Adipocyte (in vitro differentiated cells): Measurements from ENCODE around the gene RGS12.

Experiments used
- DNase-seq: peaks from one replicate; pipeline ENCODE4 v3.0.0-alpha.2; 2015; ENCODE audit warnings: low read depth
- H3K27me3 ChIP-seq: replicated peaks from 2 replicates; pipeline ENCODE4 v1.7.0; 2013; ENCODE audit warnings: mild to moderate bottlenecking, low read length, moderate library complexity; ENCODE audit not compliant: control insufficient read depth, insufficient read depth
- H3K36me3 ChIP-seq: 2 replicates; pipeline ENCODE4 v1.7.0; 2013; ENCODE audit warnings: low read length, mild to moderate bottlenecking, moderate library complexity; ENCODE audit not compliant: control insufficient read depth, insufficient read depth, severe bottlenecking
- H3K4me1 ChIP-seq: 2 replicates; pipeline ENCODE4 v1.7.0; 2013; ENCODE audit warnings: mild to moderate bottlenecking, low read length, moderate library complexity; ENCODE audit not compliant: control insufficient read depth, insufficient read depth
- H3K4me3 ChIP-seq: 2 replicates; pipeline ENCODE4 v1.7.0; 2013; ENCODE audit warnings: mild to moderate bottlenecking, low read length, moderate library complexity
- H3K9ac ChIP-seq: 2 replicates; pipeline ENCODE4 v1.7.0; 2013; ENCODE audit warnings: mild to moderate bottlenecking, low read length, moderate library complexity
- H3K9me3 ChIP-seq: 2 replicates; pipeline ENCODE4 v1.7.0; 2013; ENCODE audit warnings: mild to moderate bottlenecking, low read length, moderate library complexity; ENCODE audit not compliant: control insufficient read depth

RGS12 gene

GRCh38 chr4:3285558-3286334 is 7.1 kb upstream of the RGS12 start:
- peaks cover 5% of the 10 kb centered on the region for H3K9me3 ChIP-seq

GRCh38 chr4:3286335-3287175 is 6.3 kb upstream of the RGS12 start:
- Histone ChIP-seq H3K27me3 (peaks cover 44% of the 10 kb centered on the region), H3K4me3 (no peak overlapping the region), H3K9me3 (peaks cover 4% of the 10 kb centered on the region), H3K4me1 (peaks cover 21% of the 10 kb centered on the region), H3K9ac (peak overlapping the region; percentile 56), H3K36me3 (no peaks in the 10 kb centered on the region)
- DNase-seq: no peak

More at GRCh38 chr4:3285558-3286334, 7.1 kb upstream of the RGS12 start:
- peak; percentile 87 for DNase-seq
- Histone ChIP-seq H3K36me3 (no peaks in the 10 kb centered on the region), H3K9ac (peak overlapping the region; percentile 56), H3K4me3 (no peak overlapping the region), H3K27me3 (peaks cover 44% of the 10 kb centered on the region), H3K4me1 (peaks cover 18% of the 10 kb centered on the region)

- DNase-seq: no peak
- Histone ChIP-seq H3K36me3 (no peaks in the 10 kb centered on the region), H3K27me3 (peaks cover 44% of the 10 kb centered on the region), H3K9me3 (no peaks in the 10 kb centered on the region), H3K4me1 (peaks cover 24% of the 10 kb centered on the region), H3K9ac (no peak overlapping the region), H3K4me3 (no peak overlapping the region)
Measured at GRCh38 chr4:3287271-3287971, 5.4 kb upstream of the RGS12 start.

GRCh38 chr4:3287972-3288570 is 4.8 kb upstream of the RGS12 start:
- DNase-seq: no peak
- Histone ChIP-seq H3K4me1 (peaks cover 24% of the 10 kb centered on the region), H3K4me3 (no peak overlapping the region), H3K27me3 (peaks cover 42% of the 10 kb centered on the region), H3K9me3 (no peaks in the 10 kb centered on the region), H3K9ac (no peak overlapping the region), H3K36me3 (no peaks in the 10 kb centered on the region)

GRCh38 chr4:3288571-3289094 is 4.2 kb upstream of the RGS12 start:
- H3K4me3 ChIP-seq: no peak overlapping the region
- H3K4me1 ChIP-seq: peaks cover 24% of the 10 kb centered on the region
- peaks cover 37% of the 10 kb centered on the region for H3K27me3 ChIP-seq
- no peak for DNase-seq
- H3K9me3 ChIP-seq: no peaks in the 10 kb centered on the region
- no peak overlapping the region for H3K9ac ChIP-seq
- no peaks in the 10 kb centered on the region for H3K36me3 ChIP-seq

GRCh38 chr4:3290476-3290875 is 2.3 kb upstream of the RGS12 start:
- H3K4me1 ChIP-seq: peaks cover 30% of the 10 kb centered on the region
- H3K27me3 ChIP-seq: peaks cover 34% of the 10 kb centered on the region
- H3K9me3 ChIP-seq: no peaks in the 10 kb centered on the region
- H3K9ac ChIP-seq: no peak overlapping the region
- no peak overlapping the region for H3K4me3 ChIP-seq
- DNase-seq: no peak
- no peaks in the 10 kb centered on the region for H3K36me3 ChIP-seq

- Histone ChIP-seq H3K4me1 (peaks cover 29% of the 10 kb centered on the region), H3K9ac (no peak overlapping the region), H3K36me3 (no peaks in the 10 kb centered on the region), H3K27me3 (peaks cover 32% of the 10 kb centered on the region), H3K9me3 (no peaks in the 10 kb centered on the region), H3K4me3 (no peak overlapping the region)
- DNase-seq: no peak
Measured at GRCh38 chr4:3290889-3291321, 1.9 kb upstream of the RGS12 start.

GRCh38 chr4:3291411-3291968 is 1.3 kb upstream of the RGS12 start:
- DNase-seq: no peak
- peaks cover 26% of the 10 kb centered on the region for H3K27me3 ChIP-seq

GRCh38 chr4:3291969-3292570 is 751 bp upstream of the RGS12 start:
- peak; percentile 81 for DNase-seq

More at GRCh38 chr4:3291411-3291968, 1.3 kb upstream of the RGS12 start:
- no peaks in the 10 kb centered on the region for H3K36me3 ChIP-seq
- H3K4me1 ChIP-seq: peaks cover 23% of the 10 kb centered on the region
- H3K9ac ChIP-seq: peak overlapping the region; percentile 92
- H3K9me3 ChIP-seq: no peaks in the 10 kb centered on the region
- peak overlapping the region; percentile 89 for H3K4me3 ChIP-seq

More at GRCh38 chr4:3291969-3292570, 751 bp upstream of the RGS12 start:
- Histone ChIP-seq H3K4me3 (peak overlapping the region; percentile 89), H3K9me3 (no peaks in the 10 kb centered on the region), H3K27me3 (peaks cover 21% of the 10 kb centered on the region), H3K9ac (peak overlapping the region; percentile 92), H3K36me3 (no peaks in the 10 kb centered on the region), H3K4me1 (peaks cover 18% of the 10 kb centered on the region)
